Measurements from ENCODE around the gene TAX1BP1. TPM values are rescaled to one million over a fixed set of nuclear protein-coding genes. Genes with fewer than 3 reads are reported as not detected.

The TAX1BP1 gene
- total RNA-seq, 1 donor from 2014 or later, result 133 TPM

- no peak overlapping the region for H3K27ac ChIP-seq (ENCODE audit: low read depth, low read length)
- no peak overlapping the region for H3K4me3 ChIP-seq (ENCODE audit: insufficient read depth, low read depth, low read length)
- no peak overlapping the region for H3K4me2 ChIP-seq (ENCODE audit: low read length)
- Mint-ChIP-seq H3K27me3 (ENCODE audit: low read depth, unreplicated experiment) (no peaks in the 10 kb centered on the region), H3K4me1 (ENCODE audit: low read depth, unreplicated experiment) (peaks cover 6% of the 10 kb centered on the region), H3K4me3 (ENCODE audit: unreplicated experiment) (no peak overlapping the region), H3K27ac (ENCODE audit: unreplicated experiment) (no peak overlapping the region), H3K36me3 (ENCODE audit: low read depth, unreplicated experiment) (peaks cover 9% of the 10 kb centered on the region), H3K9me3 (ENCODE audit: unreplicated experiment) (no peaks in the 10 kb centered on the region)
- no peaks in the 10 kb centered on the region for H3K9me3 ChIP-seq (ENCODE audit: insufficient read depth, low read depth, low read length)
- TF ChIP-seq CTCF (IDR thresholded peaks at IDR 0.05; ENCODE audit: insufficient read depth, low read depth, low read length) (no peak), EZH2 (IDR thresholded peaks at IDR 0.05; ENCODE audit: insufficient read depth, low read length) (no peak)
- H2AFZ ChIP-seq (ENCODE audit: low read depth, low read length), result no peak overlapping the region
- no peak overlapping the region for H3K9ac ChIP-seq (ENCODE audit: low read length)
- H3K36me3 ChIP-seq (ENCODE audit: insufficient read depth, low read length), result peaks cover 14% of the 10 kb centered on the region
- H3K79me2 ChIP-seq (ENCODE audit: insufficient read depth, low read length), result no peaks in the 10 kb centered on the region
- DNase-seq (ENCODE audit: low read depth), result no peak
- no peaks in the 10 kb centered on the region for H3K27me3 ChIP-seq (ENCODE audit: insufficient read depth, low read length)
- H3K4me1 ChIP-seq (ENCODE audit: insufficient read depth, low read length), result no peaks in the 10 kb centered on the region
- FAIRE-seq, result no peak
- H4K20me1 ChIP-seq (ENCODE audit: insufficient read depth, low read length), result no peaks in the 10 kb centered on the region
Observed at GRCh38 chr7:27795977-27796376, 56.0 kb downstream of the TAX1BP1 start.

- peaks cover 8% of the 10 kb centered on the region for H3K36me3 Mint-ChIP-seq (ENCODE audit: low read depth, unreplicated experiment)
- H3K27me3 Mint-ChIP-seq (ENCODE audit: low read depth, unreplicated experiment), result no peaks in the 10 kb centered on the region
- no peak for FAIRE-seq
- Histone ChIP-seq H3K79me2 (ENCODE audit: insufficient read depth, low read length) (no peaks in the 10 kb centered on the region), H2AFZ (ENCODE audit: low read depth, low read length) (no peak overlapping the region), H3K9me3 (ENCODE audit: insufficient read depth, low read depth, low read length) (no peaks in the 10 kb centered on the region), H3K36me3 (ENCODE audit: insufficient read depth, low read length) (peaks cover 4% of the 10 kb centered on the region), H3K27ac (ENCODE audit: low read depth, low read length) (no peak overlapping the region), H4K20me1 (ENCODE audit: insufficient read depth, low read length) (no peaks in the 10 kb centered on the region), H3K4me3 (ENCODE audit: insufficient read depth, low read depth, low read length) (no peak overlapping the region), H3K9ac (ENCODE audit: low read length) (no peak overlapping the region), H3K4me2 (ENCODE audit: low read length) (no peak overlapping the region), H3K27me3 (ENCODE audit: insufficient read depth, low read length) (no peaks in the 10 kb centered on the region), H3K4me1 (ENCODE audit: insufficient read depth, low read length) (no peaks in the 10 kb centered on the region)
- no peak overlapping the region for H3K27ac Mint-ChIP-seq (ENCODE audit: unreplicated experiment)
- DNase-seq (ENCODE audit: low read depth), result no peak
- H3K9me3 Mint-ChIP-seq (ENCODE audit: unreplicated experiment), result no peaks in the 10 kb centered on the region
- TF ChIP-seq CTCF (IDR thresholded peaks at IDR 0.05; ENCODE audit: insufficient read depth, low read depth, low read length) (no peak), EZH2 (IDR thresholded peaks at IDR 0.05; ENCODE audit: insufficient read depth, low read length) (no peak)
- H3K4me3 Mint-ChIP-seq (ENCODE audit: unreplicated experiment), result no peak overlapping the region
- no peaks in the 10 kb centered on the region for H3K4me1 Mint-ChIP-seq (ENCODE audit: low read depth, unreplicated experiment)
Observed at GRCh38 chr7:27799212-27799611, 59.2 kb downstream of the TAX1BP1 start.

GRCh38 chr7:27802999-27803398 is 63.0 kb downstream of the TAX1BP1 start:
- Histone ChIP-seq H3K9me3 (ENCODE audit: insufficient read depth, low read depth, low read length) (no peaks in the 10 kb centered on the region), H3K36me3 (ENCODE audit: insufficient read depth, low read length) (no peaks in the 10 kb centered on the region), H3K79me2 (ENCODE audit: insufficient read depth, low read length) (no peaks in the 10 kb centered on the region), H3K27ac (ENCODE audit: low read depth, low read length) (no peak overlapping the region), H3K4me3 (ENCODE audit: insufficient read depth, low read depth, low read length) (no peak overlapping the region), H3K4me2 (ENCODE audit: low read length) (no peak overlapping the region), H4K20me1 (ENCODE audit: insufficient read depth, low read length) (peaks cover 4% of the 10 kb centered on the region), H3K27me3 (ENCODE audit: insufficient read depth, low read length) (no peaks in the 10 kb centered on the region), H2AFZ (ENCODE audit: low read depth, low read length) (no peak overlapping the region), H3K4me1 (ENCODE audit: insufficient read depth, low read length) (peaks cover 3% of the 10 kb centered on the region), H3K9ac (ENCODE audit: low read length) (no peak overlapping the region)
- H3K27ac Mint-ChIP-seq (ENCODE audit: unreplicated experiment), result no peak overlapping the region
- H3K27me3 Mint-ChIP-seq (ENCODE audit: low read depth, unreplicated experiment), result no peaks in the 10 kb centered on the region
- no peaks in the 10 kb centered on the region for H3K9me3 Mint-ChIP-seq (ENCODE audit: unreplicated experiment)
- H3K4me1 Mint-ChIP-seq (ENCODE audit: low read depth, unreplicated experiment), result peaks cover 2% of the 10 kb centered on the region
- no peak for FAIRE-seq
- no peaks in the 10 kb centered on the region for H3K36me3 Mint-ChIP-seq (ENCODE audit: low read depth, unreplicated experiment)
- no peak for DNase-seq (ENCODE audit: low read depth)
- H3K4me3 Mint-ChIP-seq (ENCODE audit: unreplicated experiment), result no peak overlapping the region
- TF ChIP-seq CTCF (IDR thresholded peaks at IDR 0.05; ENCODE audit: insufficient read depth, low read depth, low read length) (no peak), EZH2 (IDR thresholded peaks at IDR 0.05; ENCODE audit: insufficient read depth, low read length) (no peak)
